Renal cortical epithelial cell (primary cell): ENCODE results near the gene TMEM94. TPM values are rescaled to one million over a fixed set of nuclear protein-coding genes. Genes with fewer than 3 reads are reported as not detected.
"Not testable (repeated sequence)": the region's sequence is repeated elsewhere in the genome, so short reads cannot be mapped to it uniquely, and the experiment has no call there.

Experiments
- DNase-seq: peaks from one replicate; pipeline ENCODE4 v3.0.0-alpha.2; 2011; ENCODE audit warnings: low read depth
- total RNA-seq: library from RNA; depleted of rRNA; stranded (reverse); fragments of >200 nt; gene quantifications from 2 replicates; pipeline ENCODE4 v1.2.3, GENCODE V29; 2014

The TMEM94 gene
- total RNA-seq, 1 donor from 2014 or later: 68.5 TPM

- DNase-seq: no peak
Measured at GRCh38 chr17:75511270-75511609, 54.8 kb downstream of the TMEM94 start.

- DNase-seq: peak; percentile 29
Measured at GRCh38 chr17:75511610-75512575, 55.5 kb downstream of the TMEM94 start.

GRCh38 chr17:75512926-75513640 is 56.6 kb downstream of the TMEM94 start:
- no peak for DNase-seq

GRCh38 chr17:75513641-75514000 is 57.2 kb downstream of the TMEM94 start:
- no peak for DNase-seq

GRCh38 chr17:75514299-75514918 is 58.0 kb downstream of the TMEM94 start:
- peak; percentile 64 for DNase-seq

GRCh38 chr17:75514919-75515495 is 58.6 kb downstream of the TMEM94 start:
- DNase-seq: no peak

- DNase-seq: peak; percentile 62
Measured at GRCh38 chr17:75515496-75516254, 59.2 kb downstream of the TMEM94 start, which contains the start of gene CASKIN2. Gene CASKIN2 (minus strand): TSS chr17:75515537. CDS start chr17:75513804, 1,733 bp downstream.

GRCh38 chr17:75516255-75516618 is 59.8 kb downstream of the TMEM94 start, which contains the start of gene TSEN54:
Gene TSEN54 (plus strand): TSS chr17:75516528. CDS start chr17:75516561, 33 bp downstream.
- peak; percentile 58 for DNase-seq

GRCh38 chr17:75516619-75517296 is 60.3 kb downstream of the TMEM94 start:
- DNase-seq: no peak

- DNase-seq: no peak
Measured at GRCh38 chr17:75517297-75517865, 60.9 kb downstream of the TMEM94 start.

GRCh38 chr17:75518201-75518600 is 61.8 kb downstream of the TMEM94 start:
- no peak for DNase-seq

- DNase-seq: no peak
Measured at GRCh38 chr17:75518983-75519537, 62.6 kb downstream of the TMEM94 start.

GRCh38 chr17:75520413-75520812 is 64.0 kb downstream of the TMEM94 start:
- DNase-seq: not testable (repeated sequence)

- DNase-seq: no peak
Measured at GRCh38 chr17:75521290-75521689, 64.9 kb downstream of the TMEM94 start.

- no peak for DNase-seq
Measured at GRCh38 chr17:75521951-75522727, 65.7 kb downstream of the TMEM94 start.

GRCh38 chr17:75523647-75524046 is 67.2 kb downstream of the TMEM94 start:
- no peak for DNase-seq

GRCh38 chr17:75524269-75524969 is 68.0 kb downstream of the TMEM94 start:
- DNase-seq: no peak
